Osteoblast (primary cell): ENCODE data around the gene MYO1F. TPM values are rescaled to one million over a fixed set of nuclear protein-coding genes. Genes with fewer than 3 reads are reported as not detected.
A peak's percentile ranks its signal among the peaks of the same experiment; 100 is the strongest.

Source experiments
- DNase-seq: peaks from one replicate; pipeline ENCODE4 v3.0.0; 2011; ENCODE audit warnings: low spot score, mixed read lengths; ENCODE audit not compliant: insufficient read length; ENCODE audit errors: missing footprints
- H2AFZ ChIP-seq: 2 replicates; pipeline ENCODE4 v1.6.0; 2011; ENCODE audit warnings: mild to moderate bottlenecking, low read length
- H3K27ac ChIP-seq: 2 replicates; pipeline ENCODE4 v1.5.1; 2011; ENCODE audit warnings: mild to moderate bottlenecking, low read depth, low read length, moderate library complexity
- H3K27me3 ChIP-seq: 2 replicates; pipeline ENCODE4 v1.6.0; 2012; ENCODE audit warnings: mild to moderate bottlenecking, control low read depth, inconsistent platforms, low read length, moderate library complexity; ENCODE audit not compliant: insufficient read depth
- H3K36me3 ChIP-seq: 2 replicates; pipeline ENCODE4 v1.5.1; 2011; ENCODE audit warnings: mild to moderate bottlenecking, low read length, control low read depth, moderate library complexity; ENCODE audit not compliant: insufficient read depth
- H3K4me1 ChIP-seq: 2 replicates; pipeline ENCODE4 v1.5.1; 2011; ENCODE audit warnings: mild to moderate bottlenecking, low read length, control low read depth, moderate library complexity; ENCODE audit not compliant: insufficient read depth
- H3K4me2 ChIP-seq: 2 replicates; pipeline ENCODE4 v1.6.0; 2011; ENCODE audit warnings: mild to moderate bottlenecking, low read length; ENCODE audit not compliant: insufficient read depth
- H3K4me3 ChIP-seq: fragments of 200-600 bp; sonication (generic); 3 replicates; pipeline ENCODE4 v1.5.1; 2012; ENCODE audit warnings: mild to moderate bottlenecking, low read length, inconsistent platforms; ENCODE audit not compliant: insufficient read depth
- H3K79me2 ChIP-seq: 2 replicates; pipeline ENCODE4 v1.6.0; 2012; ENCODE audit warnings: mild to moderate bottlenecking, low read length, control low read depth, inconsistent platforms; ENCODE audit not compliant: insufficient read depth
- H3K9me3 ChIP-seq: 2 replicates; pipeline ENCODE4 v1.5.1; 2011; ENCODE audit warnings: low read depth, low read length, control low read depth
- H4K20me1 ChIP-seq: 2 replicates; pipeline ENCODE4 v1.6.0; 2012; ENCODE audit warnings: mild to moderate bottlenecking, low read length, control low read depth; ENCODE audit not compliant: insufficient read depth
- CTCF ChIP-seq: IDR thresholded peaks from 2 replicates; pipeline ENCODE4 v1.5.1; 2011; ENCODE audit warnings: mild to moderate bottlenecking, low read depth, low read length, moderate library complexity; ENCODE audit errors: extremely low read depth
- total RNA-seq: library from RNA; depleted of rRNA; stranded (reverse); fragments of >200 nt; gene quantifications from 2 replicates; pipeline ENCODE4 v1.2.3, GENCODE V29; 2012

The MYO1F gene
- total RNA-seq, 1 donor, result 0.72 TPM

GRCh38 chr19:8529369-8530006 is 47.8 kb downstream of the MYO1F start:
- no peaks in the 10 kb centered on the region for H3K9me3 ChIP-seq
- TF ChIP-seq CTCF, result no peak
- H3K4me3 ChIP-seq, result no peak overlapping the region
- H3K79me2 ChIP-seq, result peaks cover 5% of the 10 kb centered on the region
- H3K36me3 ChIP-seq, result no peaks in the 10 kb centered on the region
- peaks cover 19% of the 10 kb centered on the region for H4K20me1 ChIP-seq
- no peak overlapping the region for H3K27ac ChIP-seq
- peak; percentile 59 for DNase-seq
- H3K4me1 ChIP-seq, result peaks cover 8% of the 10 kb centered on the region
- H3K4me2 ChIP-seq, result no peak overlapping the region
- no peaks in the 10 kb centered on the region for H3K27me3 ChIP-seq
- no peak overlapping the region for H2AFZ ChIP-seq

- Histone ChIP-seq H2AFZ (no peak overlapping the region), H3K4me1 (peaks cover 8% of the 10 kb centered on the region), H3K4me3 (no peak overlapping the region), H4K20me1 (peaks cover 19% of the 10 kb centered on the region), H3K9me3 (no peaks in the 10 kb centered on the region), H3K27ac (no peak overlapping the region), H3K27me3 (no peaks in the 10 kb centered on the region), H3K4me2 (no peak overlapping the region), H3K36me3 (no peaks in the 10 kb centered on the region), H3K79me2 (peaks cover 5% of the 10 kb centered on the region)
- TF ChIP-seq CTCF, result no peak
- DNase-seq, result peak; percentile 62
Observed at GRCh38 chr19:8528500-8528899, 48.7 kb downstream of the MYO1F start.

GRCh38 chr19:8526345-8527091 is 50.7 kb downstream of the MYO1F start:
- H4K20me1 ChIP-seq, result peaks cover 19% of the 10 kb centered on the region
- peak overlapping the region; percentile 96 for H3K4me3 ChIP-seq
- no peaks in the 10 kb centered on the region for H3K9me3 ChIP-seq
- H3K36me3 ChIP-seq, result no peaks in the 10 kb centered on the region
- H3K27me3 ChIP-seq, result no peaks in the 10 kb centered on the region
- peak overlapping the region; percentile 91 for H3K4me2 ChIP-seq
- no peak for TF ChIP-seq CTCF
- H3K79me2 ChIP-seq, result peaks cover 5% of the 10 kb centered on the region
- H3K27ac ChIP-seq, result peak overlapping the region; percentile 90
- peak overlapping the region; percentile 89 for H2AFZ ChIP-seq
- peaks cover 8% of the 10 kb centered on the region for H3K4me1 ChIP-seq
- peak; percentile 96 for DNase-seq

- H3K4me2 ChIP-seq, result peak overlapping the region; percentile 91
- no peaks in the 10 kb centered on the region for H3K36me3 ChIP-seq
- no peaks in the 10 kb centered on the region for H3K27me3 ChIP-seq
- no peaks in the 10 kb centered on the region for H3K9me3 ChIP-seq
- no peak for DNase-seq
- peak overlapping the region; percentile 96 for H3K4me3 ChIP-seq
- peaks cover 19% of the 10 kb centered on the region for H4K20me1 ChIP-seq
- H3K4me1 ChIP-seq, result peaks cover 8% of the 10 kb centered on the region
- peak; percentile 28 for TF ChIP-seq CTCF
- H2AFZ ChIP-seq, result peak overlapping the region; percentile 97
- peak overlapping the region; percentile 67 for H3K27ac ChIP-seq
- peaks cover 5% of the 10 kb centered on the region for H3K79me2 ChIP-seq
Observed at GRCh38 chr19:8525401-8525684, 51.9 kb downstream of the MYO1F start.
